IPS-11a (cell line): ENCODE data around the gene TIGD6.
"Not testable (repeated sequence)": the region's sequence is repeated elsewhere in the genome, so short reads cannot be mapped to it uniquely, and the experiment has no call there.

Experiments
- H3K4me3 ChIP-seq: one replicate; pipeline ENCODE4 v1.5.1; 2013; ENCODE audit warnings: low read depth, low read length, control low read depth

Gene TIGD6

GRCh38 chr5:149943177-149943949 is 57.1 kb downstream of the TIGD6 start:
- H3K4me3 ChIP-seq, result not testable (repeated sequence)
